Nucleus accumbens (tissue), 56 donors: ENCODE results near the gene P2RY8.
"Not testable (repeated sequence)": the region's sequence is repeated elsewhere in the genome, so short reads cannot be mapped to it uniquely, and the experiment has no call there.

Experiments used
- DNase-seq, 56 donors: peaks; one replicate each; lab custom pipeline; 2025; lab: John Stamatoyannopoulos, UW

The P2RY8 gene

GRCh38 chrX:1449036-1449822 lies 87.8 kb downstream of the P2RY8 start:
- DNase-seq, result no peak

GRCh38 chrX:1448573-1449001 lies 88.4 kb downstream of the P2RY8 start:
- DNase-seq, result not testable (repeated sequence)

- not testable (repeated sequence) for DNase-seq
These were observed 88.9 kb downstream of the P2RY8 start for GRCh38 chrX:1447969-1448572.

- DNase-seq, result not testable (repeated sequence)
These were observed 89.7 kb downstream of the P2RY8 start for GRCh38 chrX:1446984-1447968.

- DNase-seq, result no peak
These were observed 92.2 kb downstream of the P2RY8 start for GRCh38 chrX:1444561-1445500.

- DNase-seq, result no peak
These were observed 93.4 kb downstream of the P2RY8 start for GRCh38 chrX:1443496-1444075.

- no peak for DNase-seq
These were observed 94.1 kb downstream of the P2RY8 start for GRCh38 chrX:1442724-1443367.

- DNase-seq, result no peak
These were observed 94.8 kb downstream of the P2RY8 start for GRCh38 chrX:1442016-1442665.

GRCh38 chrX:1440506-1440905 lies 96.5 kb downstream of the P2RY8 start:
- DNase-seq, result no peak

GRCh38 chrX:1435241-1435895 lies 101.6 kb downstream of the P2RY8 start:
- DNase-seq, result no peak

- no peak for DNase-seq
These were observed 102.1 kb downstream of the P2RY8 start for GRCh38 chrX:1434871-1435240.

- DNase-seq, result no peak
These were observed 103.2 kb downstream of the P2RY8 start for GRCh38 chrX:1433646-1434357.

GRCh38 chrX:1430451-1430850 lies 106.5 kb downstream of the P2RY8 start:
- DNase-seq, result no peak

GRCh38 chrX:1427756-1428155 lies 109.2 kb downstream of the P2RY8 start:
- DNase-seq, result no peak

GRCh38 chrX:1426321-1426720 lies 110.7 kb downstream of the P2RY8 start:
- DNase-seq, result not testable (repeated sequence)

GRCh38 chrX:1425381-1425780 lies 111.6 kb downstream of the P2RY8 start:
- no peak for DNase-seq

GRCh38 chrX:1424147-1424851 lies 112.7 kb downstream of the P2RY8 start:
- DNase-seq, result no peak
